GM18868 (cell line): ENCODE results near the gene PARD3B.

Source experiments
- ATAC-seq: cut with Tn5 transposase; IDR thresholded peaks from one replicate; pipeline ENCODE4 v1.9.1; 2021; ENCODE audit warnings: mild to moderate bottlenecking, moderate library complexity; ENCODE audit not compliant: unreplicated experiment

Gene PARD3B

DNA sequence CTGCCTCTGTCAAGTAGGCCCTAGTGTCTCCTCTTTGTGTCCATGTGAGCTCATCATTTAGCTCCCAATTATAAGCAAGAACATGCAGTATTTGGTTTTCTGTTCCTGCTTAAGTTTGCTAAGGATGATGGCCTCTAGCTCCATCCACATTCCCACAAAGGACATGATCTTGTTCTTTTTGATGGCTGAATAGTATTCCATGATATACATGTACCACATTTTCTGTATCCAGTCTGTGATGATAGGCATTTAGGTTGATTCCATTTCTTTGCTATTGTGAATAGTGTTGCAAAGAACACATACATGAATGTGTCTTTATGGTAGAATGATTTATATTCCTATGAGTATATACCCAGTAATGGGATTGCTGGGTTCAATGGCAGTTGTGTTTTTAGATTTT lies 263.2 kb downstream of the PARD3B start:
- no peak for ATAC-seq

GRCh38 chr2:204824751-204825453 lies 279.6 kb downstream of the PARD3B start:
- ATAC-seq, result no peak

DNA sequence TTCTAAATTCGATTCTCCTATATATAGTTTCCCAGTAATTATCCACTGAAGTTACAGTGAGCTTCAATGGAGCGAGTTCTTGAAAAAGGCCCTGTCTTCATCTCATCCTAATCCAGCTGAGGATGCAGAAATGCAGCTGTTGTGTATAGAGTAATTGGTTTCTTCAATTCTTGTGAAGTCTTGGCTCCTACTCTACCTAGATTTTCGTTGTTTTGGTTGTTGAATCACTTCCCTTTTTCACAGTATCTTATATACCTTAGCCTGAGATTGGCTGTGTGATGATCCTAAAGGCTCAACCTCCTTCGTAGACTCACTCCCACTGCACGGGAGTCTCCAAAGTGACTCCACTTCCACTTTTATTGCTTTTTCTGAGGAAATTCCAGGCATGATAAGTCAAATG lies 280.4 kb downstream of the PARD3B start:
- ATAC-seq, result no peak

GRCh38 chr2:204827701-204828590 lies 282.7 kb downstream of the PARD3B start:
- no peak for ATAC-seq

GRCh38 chr2:204834716-204835384 lies 289.6 kb downstream of the PARD3B start:
- no peak for ATAC-seq

DNA sequence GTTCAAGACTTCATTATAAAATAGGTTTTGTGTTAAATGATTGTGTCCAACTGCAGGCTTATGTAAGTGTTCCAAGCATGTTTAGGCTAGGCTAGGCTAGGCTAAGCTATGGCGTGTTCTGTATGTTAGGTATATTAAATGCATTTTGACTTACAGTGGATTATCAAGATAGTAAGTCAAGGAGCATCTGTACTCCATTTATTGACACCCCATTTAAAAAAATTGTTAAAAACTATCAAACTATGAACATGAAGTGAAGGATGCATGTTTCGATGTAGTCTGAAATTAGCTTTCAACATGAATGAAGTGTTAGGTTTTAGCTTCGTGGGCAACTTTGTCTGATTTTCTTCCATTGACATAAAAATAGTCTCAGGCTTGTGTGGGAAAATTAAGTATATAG lies 290.5 kb downstream of the PARD3B start:
- no peak for ATAC-seq

GRCh38 chr2:204840504-204840903 lies 295.2 kb downstream of the PARD3B start:
- ATAC-seq, result no peak

DNA sequence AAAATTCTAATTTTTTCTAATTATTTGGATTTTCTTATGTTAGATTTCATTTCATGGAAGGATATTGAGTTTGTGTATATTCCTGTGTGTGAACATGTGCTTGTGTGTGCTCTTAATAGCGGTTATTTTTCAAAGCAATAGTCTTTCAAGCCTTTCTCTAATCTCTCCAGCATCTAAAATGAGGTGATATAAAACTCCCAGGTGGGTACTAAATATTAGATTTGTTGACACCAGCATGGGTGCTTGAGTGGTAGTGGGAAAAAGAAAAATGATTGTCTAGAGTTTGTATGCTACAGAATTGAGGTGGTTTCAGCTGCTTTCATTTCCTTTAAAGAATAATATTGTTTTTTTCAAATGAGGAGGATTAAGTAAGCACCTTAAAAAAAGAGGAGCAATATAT lies 296.8 kb downstream of the PARD3B start:
- ATAC-seq, result peak; percentile 9

GRCh38 chr2:204842661-204843485 lies 297.6 kb downstream of the PARD3B start:
- ATAC-seq, result peak; percentile 61

DNA sequence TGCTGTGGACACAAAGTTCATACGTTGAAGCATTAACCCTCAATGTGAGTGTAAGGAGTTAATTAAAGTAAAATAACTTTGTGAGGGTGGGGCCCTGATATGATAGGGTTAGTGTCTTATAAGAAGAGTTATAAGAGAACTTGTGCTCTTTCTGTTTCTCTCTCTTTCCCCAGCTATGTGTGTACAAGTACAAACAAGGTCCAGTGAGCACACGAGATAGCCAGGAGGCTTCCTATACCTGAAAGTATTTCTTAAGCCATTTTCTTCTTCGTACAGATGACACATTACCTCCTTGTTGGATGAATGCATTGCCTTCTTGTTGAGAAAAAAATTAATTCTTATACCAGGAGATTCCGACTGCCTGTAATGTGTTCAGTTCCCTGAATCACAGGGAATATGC lies 301.2 kb downstream of the PARD3B start:
- ATAC-seq, result no peak

DNA sequence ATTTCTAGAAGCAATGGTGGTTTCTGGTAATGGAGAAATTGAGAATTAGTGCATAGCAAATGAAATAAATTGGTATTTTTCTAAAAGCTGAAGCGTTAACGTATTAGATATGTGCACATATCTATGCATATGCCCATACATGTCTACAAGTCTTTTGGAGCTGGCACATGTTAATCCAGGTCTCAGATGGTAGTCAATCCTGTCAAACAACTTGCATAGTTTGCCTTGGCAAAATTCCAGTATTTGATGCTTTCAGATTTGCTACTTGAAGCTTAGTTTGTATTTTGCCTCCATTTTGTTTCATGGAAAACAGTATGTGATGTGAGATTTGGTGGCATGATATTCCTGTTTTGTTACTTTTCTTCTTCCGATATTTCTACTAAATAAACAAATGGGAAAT lies 304.6 kb downstream of the PARD3B start:
- no peak for ATAC-seq

GRCh38 chr2:204850581-204850980 lies 305.3 kb downstream of the PARD3B start:
- no peak for ATAC-seq

DNA sequence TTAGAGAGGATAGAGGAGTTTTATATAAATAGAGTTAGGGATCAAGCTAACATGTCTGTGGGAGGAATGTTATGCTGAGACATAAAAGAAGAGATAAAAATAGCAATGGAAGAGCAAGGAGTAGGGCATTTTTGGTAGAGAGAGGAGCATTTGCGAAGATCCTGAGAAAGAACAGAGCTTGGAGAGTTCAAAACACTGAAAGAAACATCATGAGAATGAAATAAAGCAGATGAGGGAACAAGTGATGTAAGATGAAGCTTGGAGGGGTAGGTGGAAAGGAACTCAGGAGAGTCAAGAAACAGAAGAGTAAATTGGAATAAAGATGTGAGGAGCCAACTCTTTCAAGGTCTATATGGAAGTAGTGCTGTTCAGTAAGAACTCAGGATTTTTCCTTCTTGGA lies 308.6 kb downstream of the PARD3B start:
- no peak for ATAC-seq

- ATAC-seq, result no peak
Measured at GRCh38 chr2:204860274-204860673, 315.0 kb downstream of the PARD3B start.

DNA sequence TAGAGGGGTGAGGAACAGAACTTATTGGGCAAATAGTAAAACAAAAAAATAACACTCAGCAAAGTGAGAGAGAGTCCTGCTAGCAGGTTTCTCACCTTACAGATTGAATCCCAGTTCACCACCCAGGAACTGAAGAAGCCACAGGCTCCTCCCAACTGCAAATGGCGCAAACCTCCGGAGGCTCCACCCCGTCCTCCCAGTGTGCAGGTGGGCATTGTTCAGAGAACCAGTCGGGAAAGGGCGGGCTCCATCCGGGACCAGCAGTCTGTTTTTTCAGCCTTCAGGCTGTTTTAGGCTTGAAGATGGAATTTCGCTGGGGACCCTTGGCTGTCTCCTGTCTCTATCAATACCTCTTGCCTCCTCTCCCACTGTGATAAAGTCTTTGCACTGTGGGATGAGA lies 317.5 kb downstream of the PARD3B start:
- ATAC-seq, result no peak

GRCh38 chr2:204863336-204863735 lies 318.1 kb downstream of the PARD3B start:
- no peak for ATAC-seq

DNA sequence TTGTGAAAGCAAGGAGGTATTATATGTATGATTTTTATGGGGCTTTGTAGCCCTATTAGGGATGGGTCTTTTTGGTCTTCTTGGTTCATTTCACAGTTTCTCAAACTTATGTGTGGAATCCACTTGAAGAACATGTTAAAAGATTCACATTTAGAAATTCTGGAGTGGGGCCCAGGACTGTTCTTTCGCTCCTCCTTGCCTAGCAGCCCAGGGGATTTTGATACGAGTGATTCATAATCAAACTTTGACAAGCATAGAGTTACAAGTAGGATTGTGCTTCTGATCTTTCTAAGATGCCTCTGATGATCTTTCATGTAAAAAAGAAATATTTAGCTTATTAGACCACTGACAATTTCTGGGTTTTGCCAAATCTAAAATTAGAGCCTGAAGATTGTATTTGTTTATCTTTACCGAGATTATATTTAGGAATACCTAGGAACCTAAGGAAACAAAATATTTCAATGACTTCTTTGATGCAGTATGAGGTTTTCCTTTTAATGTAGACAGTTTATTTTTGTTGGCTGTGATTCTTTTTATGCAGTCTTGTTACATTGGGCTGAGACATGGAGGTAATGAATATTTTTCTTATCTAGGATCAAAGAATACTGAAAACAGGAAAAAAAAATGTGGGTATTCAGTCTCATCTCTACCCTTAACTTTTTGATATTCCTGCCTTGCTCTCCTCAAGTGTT lies 324.0 kb downstream of the PARD3B start:
- ATAC-seq, result no peak

GRCh38 chr2:204870053-204870452 lies 324.8 kb downstream of the PARD3B start:
- no peak for ATAC-seq

- peak; percentile 81 for ATAC-seq
Measured at GRCh38 chr2:204871231-204871953, 326.1 kb downstream of the PARD3B start.

GRCh38 chr2:204876311-204876710 lies 331.0 kb downstream of the PARD3B start:
- ATAC-seq, result no peak
